Measurements from ENCODE around the gene EPB41L1.

Gene EPB41L1

GRCh38 chr20:36234771-36235320 lies 80.3 kb downstream of the EPB41L1 start:
- no peak for DNase-seq

- peak; percentile 77 for DNase-seq
Measured at GRCh38 chr20:36235892-36236785, 81.6 kb downstream of the EPB41L1 start, which contains the start of gene AAR2. Gene AAR2, plus strand, starts transcription at chr20:36236478. Its CDS starts 3,391 bp downstream, at chr20:36239869.

- no peak for DNase-seq
Measured at GRCh38 chr20:36236786-36237121, 82.2 kb downstream of the EPB41L1 start.

- DNase-seq: no peak
Measured at GRCh38 chr20:36237477-36237876, 82.9 kb downstream of the EPB41L1 start.

GRCh38 chr20:36238153-36238552 lies 83.6 kb downstream of the EPB41L1 start:
- no peak for DNase-seq

- no peak for DNase-seq
Measured at GRCh38 chr20:36238760-36239159, 84.2 kb downstream of the EPB41L1 start.

GRCh38 chr20:36240076-36240475 lies 85.5 kb downstream of the EPB41L1 start:
- DNase-seq: no peak

- DNase-seq: no peak
Measured at GRCh38 chr20:36241678-36242077, 87.1 kb downstream of the EPB41L1 start.

GRCh38 chr20:36243726-36244125 lies 89.2 kb downstream of the EPB41L1 start:
- DNase-seq: no peak

- no peak for DNase-seq
Measured at GRCh38 chr20:36246401-36246800, 91.9 kb downstream of the EPB41L1 start.

GRCh38 chr20:36248836-36249235 lies 94.3 kb downstream of the EPB41L1 start:
- no peak for DNase-seq

GRCh38 chr20:36249450-36249849 lies 94.9 kb downstream of the EPB41L1 start:
- DNase-seq: no peak

- no peak for DNase-seq
Measured at GRCh38 chr20:36251426-36251825, 96.9 kb downstream of the EPB41L1 start.

- no peak for DNase-seq
Measured at GRCh38 chr20:36252511-36252910, 98.0 kb downstream of the EPB41L1 start.

- no peak for DNase-seq
Measured at GRCh38 chr20:36253036-36253435, 98.5 kb downstream of the EPB41L1 start.

GRCh38 chr20:36254076-36254475 lies 99.5 kb downstream of the EPB41L1 start:
- no peak for DNase-seq

- no peak for DNase-seq
Measured at GRCh38 chr20:36255445-36255844, 100.9 kb downstream of the EPB41L1 start.

- DNase-seq: no peak
Measured at GRCh38 chr20:36259177-36260061, 104.9 kb downstream of the EPB41L1 start.

GRCh38 chr20:36260316-36260715 lies 105.8 kb downstream of the EPB41L1 start:
- DNase-seq: no peak

- no peak for DNase-seq
Measured at GRCh38 chr20:36261389-36262105, 107.0 kb downstream of the EPB41L1 start.

- DNase-seq: no peak
Measured at GRCh38 chr20:36262440-36262839, 107.9 kb downstream of the EPB41L1 start.

- DNase-seq: no peak
Measured at GRCh38 chr20:36264426-36265246, 110.1 kb downstream of the EPB41L1 start.
